AG09319 (cell line): ENCODE results near the gene TH.

Experiments
- DNase-seq: peaks from one replicate; pipeline ENCODE4 v3.0.0-alpha.2; 2010; ENCODE audit warnings: low read depth; ENCODE audit errors: extremely low read depth
- CTCF ChIP-seq: IDR thresholded peaks from 2 replicates; pipeline ENCODE4 v1.5.1; 2011; ENCODE audit warnings: low read depth, mild to moderate bottlenecking, inconsistent platforms, low read length, moderate library complexity

TH gene

GRCh38 chr11:2193099-2193887 is 21.7 kb upstream of the TH start:
- no peak for TF ChIP-seq CTCF
- no peak for DNase-seq

- no peak for TF ChIP-seq CTCF
- no peak for DNase-seq
Measured at GRCh38 chr11:2192435-2192834, 20.8 kb upstream of the TH start.

GRCh38 chr11:2191883-2192282 is 20.3 kb upstream of the TH start:
- TF ChIP-seq CTCF, result no peak
- no peak for DNase-seq

GRCh38 chr11:2190657-2191471 is 19.2 kb upstream of the TH start:
- no peak for DNase-seq

GRCh38 chr11:2189938-2190656 is 18.5 kb upstream of the TH start:
- no peak for DNase-seq
- no peak for TF ChIP-seq CTCF

More at GRCh38 chr11:2190657-2191471, 19.2 kb upstream of the TH start:
- TF ChIP-seq CTCF, result no peak

GRCh38 chr11:2188745-2189144 is 17.1 kb upstream of the TH start:
- TF ChIP-seq CTCF, result no peak
- DNase-seq, result no peak

- TF ChIP-seq CTCF, result no peak
- DNase-seq, result no peak
Measured at GRCh38 chr11:2187280-2187707, 15.7 kb upstream of the TH start.
